HepG2 (cell line): ENCODE measurements around the gene PCIF1. TPM values are rescaled to one million over a fixed set of nuclear protein-coding genes. Genes with fewer than 3 reads are reported as not detected.

Experiments used
- AGO2 ChIP-seq: fragments of 200-400 bp; formaldehyde crosslinking; optimal IDR thresholded peaks from 2 replicates; pipeline ENCODE3; 2017; ENCODE audit warnings: mild to moderate bottlenecking, low read depth, low read length, moderate library complexity
- ATAD3A ChIP-seq: sonication (generic); formaldehyde crosslinking; IDR thresholded peaks from 2 replicates; pipeline ENCODE4 v1.4.0; 2020; ENCODE audit warnings: missing genetic modification reagents
- NFYC ChIP-seq: IDR thresholded peaks from 2 replicates; pipeline ENCODE4 v1.6.1; 2016; ENCODE audit warnings: missing genetic modification reagents, missing compliant biosample characterization
- NRL ChIP-seq: sonication (generic); formaldehyde crosslinking; IDR thresholded peaks from 2 replicates; pipeline ENCODE4 v1.5.0; 2020; ENCODE audit warnings: missing genetic modification reagents, mild to moderate bottlenecking, moderate library complexity, borderline replicate concordance
- POLR2AphosphoS2 ChIP-seq: IDR thresholded peaks from 2 replicates; pipeline ENCODE4 v1.6.1; 2011; ENCODE audit warnings: low read depth, low read length, improper control_type of control experiment
- RBFOX2 ChIP-seq: fragments of 200-400 bp; formaldehyde crosslinking; IDR thresholded peaks from 2 replicates; pipeline ENCODE4 v1.6.1; 2017; ENCODE audit warnings: low read depth, mild to moderate bottlenecking, low read length
- RFX5 ChIP-seq: IDR thresholded peaks from 2 replicates; pipeline ENCODE4 v1.6.1; 2011; ENCODE audit warnings: low read depth, low read length, improper control_type of control experiment
- TCF12 ChIP-seq, 2 experiments: fragments of 450-650 bp in 1 of 2; sonication (generic) in 1 of 2; formaldehyde crosslinking in 1 of 2; IDR thresholded peaks; 2 replicates each; pipeline versions ENCODE4 v1.6.1 to v1.8.0; 2017 to 2022; ENCODE audit warnings: antibody characterized with exemption in 1 of 2, mild to moderate bottlenecking in 1 of 2, missing genetic modification reagents in 1 of 2, moderate library complexity in 1 of 2
- TEAD3 ChIP-seq: optimal IDR thresholded peaks from 2 replicates; pipeline ENCODE3; 2016; ENCODE audit warnings: borderline replicate concordance
- ZNF614 ChIP-seq: IDR thresholded peaks from 2 replicates; pipeline ENCODE4 v1.6.1; 2018; ENCODE audit warnings: missing biosample characterization, missing genetic modification reagents, inconsistent platforms, borderline replicate concordance
- ZNF768 ChIP-seq: sonication (generic); formaldehyde crosslinking; IDR thresholded peaks from 2 replicates; pipeline ENCODE4 v1.4.0; 2020; ENCODE audit warnings: missing genetic modification reagents
- polyA plus RNA-seq, 8 experiments: library from polyadenylated mRNA; depleted of rRNA in 3 of 8; stranded (reverse) in 7 of 8; unstranded in 1 of 8; fragments of >200 nt; fragmentation: Illumina TruSeq in 4 of 8; extraction: Trizol in 4 of 8; gene quantifications; 2 replicates each; pipeline versions ENCODE4 v1.2.1 to v1.2.3, GENCODE V29; 2011 to 2016; ENCODE audit warnings: low read depth in 4 of 8, missing spikeins in 1 of 8, mixed read lengths in 1 of 8; ENCODE audit not compliant: insufficient read depth in 1 of 8
- total RNA-seq, 5 experiments: library from RNA; depleted of rRNA; stranded (reverse); fragments of >200 nt; fragmentation: Illumina TruSeq; extraction: Trizol; gene quantifications; 2 replicates each; pipeline ENCODE4 v1.2.3, GENCODE V29; 2016; ENCODE audit warnings: low read depth in 1 of 5
- TF ChIP-seq, protein P1 (sequence below): sonication (generic); formaldehyde crosslinking; IDR thresholded peaks from 2 replicates; pipeline ENCODE4 v1.8.1; 2023; ENCODE audit warnings: mild to moderate bottlenecking, missing genetic modification reagents, borderline replicate concordance
- TF ChIP-seq, protein P2 (sequence below): fragments of 450-650 bp; IDR thresholded peaks from 2 replicates; pipeline ENCODE4 v1.6.1; 2016
- TF ChIP-seq, protein P3 (sequence below): sonication (generic); formaldehyde crosslinking; IDR thresholded peaks from 2 replicates; pipeline ENCODE4 v1.5.1; 2020; ENCODE audit warnings: mild to moderate bottlenecking, missing genetic modification reagents, borderline replicate concordance

The PCIF1 gene
- total and polyA plus RNA-seq, 2 of the 13 experiments (the other 11 are each of a cell fraction or from before 2014, with no cell fraction given) = 20.9 to 24.4 TPM

DNA sequence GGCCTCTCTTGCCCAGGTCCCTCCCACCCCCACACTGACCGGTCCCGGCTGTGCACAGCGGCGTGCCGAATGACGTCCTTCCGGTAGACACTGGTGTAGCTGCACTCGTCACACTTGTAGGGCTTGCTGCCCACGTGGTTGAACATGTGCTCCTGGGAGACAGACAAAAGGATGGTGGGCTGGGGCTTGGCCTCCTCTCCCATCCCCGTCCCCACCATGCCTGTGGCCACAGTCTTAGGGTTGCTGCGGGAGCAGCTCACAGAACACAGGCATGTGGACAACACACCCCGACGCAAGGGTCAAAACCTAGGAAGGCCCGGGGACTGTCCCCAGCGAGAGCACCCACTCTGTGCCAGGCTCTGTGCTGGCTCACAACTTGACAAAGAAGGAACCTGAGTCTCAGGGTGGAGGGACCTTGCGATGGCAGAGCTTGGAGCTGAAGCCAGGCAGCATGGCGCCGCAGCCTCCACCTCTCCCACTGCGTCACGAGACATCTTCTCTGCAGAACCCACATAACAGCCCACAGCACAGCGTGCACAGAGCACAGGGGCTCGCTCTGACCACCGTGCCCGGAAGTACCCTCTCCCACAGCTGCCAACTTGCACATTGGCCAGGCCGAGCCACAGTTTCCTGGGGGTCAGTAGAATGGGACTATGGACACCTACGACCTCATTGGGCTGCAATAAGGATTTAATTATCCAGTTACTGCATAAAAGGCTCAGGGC is 27.7 kb downstream of the PCIF1 start (continued):
- TF ChIP-seq AGO2 (peak; percentile 68), POLR2AphosphoS2 (0 out of 2 replicates have a peak, but pooled peaks have one; percentile 27), TEAD3 (CRISPR knock-in tag) (peak; percentile 29), NFYC (CRISPR knock-in tag) (no peak), RBFOX2 (0 out of 2 replicates have a peak, but pooled peaks have one; percentile 37), RFX5 (no peak), TCF12 (IDR thresholded peaks at IDR 0.05) (no peak), TCF12 (CRISPR knock-in tag; IDR thresholded peaks at IDR 0.05) (no peak), ZNF768 (CRISPR knock-in tag) (0 out of 2 replicates have a peak, but pooled peaks have one; percentile 12), ATAD3A (0 out of 2 replicates have a peak, but pooled peaks have one; percentile 6), NRL (CRISPR knock-in tag) (0 out of 2 replicates have a peak, but pooled peaks have one; percentile 16), ZNF614 (no peak)
- TF ChIP-seq, protein P1, sequence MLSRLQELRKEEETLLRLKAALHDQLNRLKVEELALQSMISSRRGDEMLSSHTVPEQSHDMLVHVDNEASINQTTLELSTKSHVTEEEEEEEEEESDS (CRISPR knock-in tag) = no peak
- TF ChIP-seq, protein P2, sequence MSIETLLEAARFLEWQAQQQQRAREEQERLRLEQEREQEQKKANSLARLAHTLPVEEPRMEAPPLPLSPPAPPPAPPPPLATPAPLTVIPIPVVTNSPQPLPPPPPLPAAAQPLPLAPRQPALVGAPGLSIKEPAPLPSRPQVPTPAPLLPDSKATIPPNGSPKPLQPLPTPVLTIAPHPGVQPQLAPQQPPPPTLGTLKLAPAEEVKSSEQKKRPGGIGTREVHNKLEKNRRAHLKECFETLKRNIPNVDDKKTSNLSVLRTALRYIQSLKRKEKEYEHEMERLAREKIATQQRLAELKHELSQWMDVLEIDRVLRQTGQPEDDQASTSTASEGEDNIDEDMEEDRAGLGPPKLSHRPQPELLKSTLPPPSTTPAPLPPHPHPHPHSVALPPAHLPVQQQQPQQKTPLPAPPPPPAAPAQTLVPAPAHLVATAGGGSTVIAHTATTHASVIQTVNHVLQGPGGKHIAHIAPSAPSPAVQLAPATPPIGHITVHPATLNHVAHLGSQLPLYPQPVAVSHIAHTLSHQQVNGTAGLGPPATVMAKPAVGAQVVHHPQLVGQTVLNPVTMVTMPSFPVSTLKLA = peak; percentile 76
- TF ChIP-seq, protein P3, sequence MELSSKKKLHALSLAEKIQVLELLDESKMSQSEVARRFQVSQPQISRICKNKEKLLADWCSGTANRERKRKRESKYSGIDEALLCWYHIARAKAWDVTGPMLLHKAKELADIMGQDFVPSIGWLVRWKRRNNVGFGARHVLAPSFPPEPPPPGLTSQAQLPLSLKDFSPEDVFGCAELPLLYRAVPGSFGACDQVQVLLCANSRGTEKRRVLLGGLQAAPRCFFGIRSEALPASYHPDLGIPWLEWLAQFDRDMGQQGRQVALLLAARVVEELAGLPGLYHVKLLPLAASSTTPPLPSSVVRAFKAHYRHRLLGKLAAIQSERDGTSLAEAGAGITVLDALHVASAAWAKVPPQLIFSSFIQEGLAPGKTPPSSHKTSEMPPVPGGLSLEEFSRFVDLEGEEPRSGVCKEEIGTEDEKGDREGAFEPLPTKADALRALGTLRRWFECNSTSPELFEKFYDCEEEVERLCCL (CRISPR knock-in tag) = no peak
